Esophagus muscularis mucosa (tissue), 4 donors: ENCODE data around the gene GNMT. TPM values are rescaled to one million over a fixed set of nuclear protein-coding genes. Genes with fewer than 3 reads are reported as not detected.

ENCODE experiments used
- DNase-seq: peaks from one replicate; pipeline ENCODE4 v3.0.0-alpha.2; 2017; ENCODE audit errors: extremely low spot score
- H3K27ac ChIP-seq, 4 donors: fragments of 200-600 bp; sonication (generic); replicated peaks in 1 of 4; 1 replicate in 3 of 4; 2 replicates in 1 of 4; pipeline ENCODE4 v1.5.1; 2016 to 2019; ENCODE audit warnings: mild to moderate bottlenecking in 1 of 4
- H3K27me3 ChIP-seq, 4 donors: fragments of 200-600 bp; sonication (generic); one replicate each; pipeline versions ENCODE4 v1.5.1 to v1.6.0; 2016 to 2019
- H3K36me3 ChIP-seq, 4 donors: fragments of 200-600 bp; sonication (generic); one replicate each; pipeline ENCODE4 v1.5.1; 2016 to 2019
- H3K4me1 ChIP-seq, 4 donors: fragments of 200-600 bp; sonication (generic); one replicate each; pipeline ENCODE4 v1.5.1; 2016 to 2019
- H3K4me3 ChIP-seq, 4 donors: fragments of 200-600 bp; sonication (generic); 1 replicate in 2 of 4; 2 replicates in 2 of 4; pipeline ENCODE4 v1.5.1; 2016 to 2019; ENCODE audit warnings: mild to moderate bottlenecking in 4 of 4, moderate library complexity in 1 of 4
- H3K9me3 ChIP-seq, 4 donors: fragments of 200-600 bp; sonication (generic); 1 replicate in 3 of 4; 2 replicates in 1 of 4; pipeline ENCODE4 v1.5.1; 2016 to 2019
- EP300 ChIP-seq: sonication (generic); formaldehyde crosslinking; IDR thresholded peaks from one replicate; pipeline ENCODE4 v1.6.1; 2017; ENCODE audit warnings: antibody characterized with exemption
- POLR2A ChIP-seq: fragments of 450-650 bp; IDR thresholded peaks from one replicate; pipeline ENCODE4 v1.6.1; 2017; ENCODE audit warnings: antibody characterized with exemption, moderate library complexity, mild to moderate bottlenecking, low read depth
- POLR2AphosphoS5 ChIP-seq, 2 donors: sonication (generic); formaldehyde crosslinking; IDR thresholded peaks; one replicate each; pipeline ENCODE4 v1.6.1; 2017; ENCODE audit warnings: antibody characterized with exemption in 2 of 2
- WGBS: methylation state at CpG from one replicate; pipeline ENCODE4 v1.1.5; 2018; 5-methylcytosine and 5-hydroxymethylcytosine counted together
- intact Hi-C: fragments of 100-400 bp; cut with DNase I; formaldehyde crosslinking; loops from one replicate; pipeline ENCODE4 v1.15.1; 2023
- total RNA-seq, 4 donors: library from RNA; depleted of rRNA; stranded (reverse); fragments of >200 nt; gene quantifications; one replicate each; pipeline versions ENCODE4 v1.1.0 to v1.2.1, GENCODE V29; 2016
- TF ChIP-seq, protein P1 (sequence below), 3 experiments: fragments of 200-600 bp in 2 of 3; fragments of 450-650 bp in 1 of 3; sonication (generic) in 2 of 3; IDR thresholded peaks; one replicate each; pipeline ENCODE4 v1.5.1; 2017 to 2019; ENCODE audit warnings: antibody characterized with exemption in 3 of 3, mild to moderate bottlenecking in 2 of 3, moderate library complexity in 1 of 3

Gene GNMT
- total RNA-seq, 4 donors from 2014 or later: 2.3 to 4.5 (median 3.6) TPM; not detected in 1

- TF ChIP-seq, protein P1, sequence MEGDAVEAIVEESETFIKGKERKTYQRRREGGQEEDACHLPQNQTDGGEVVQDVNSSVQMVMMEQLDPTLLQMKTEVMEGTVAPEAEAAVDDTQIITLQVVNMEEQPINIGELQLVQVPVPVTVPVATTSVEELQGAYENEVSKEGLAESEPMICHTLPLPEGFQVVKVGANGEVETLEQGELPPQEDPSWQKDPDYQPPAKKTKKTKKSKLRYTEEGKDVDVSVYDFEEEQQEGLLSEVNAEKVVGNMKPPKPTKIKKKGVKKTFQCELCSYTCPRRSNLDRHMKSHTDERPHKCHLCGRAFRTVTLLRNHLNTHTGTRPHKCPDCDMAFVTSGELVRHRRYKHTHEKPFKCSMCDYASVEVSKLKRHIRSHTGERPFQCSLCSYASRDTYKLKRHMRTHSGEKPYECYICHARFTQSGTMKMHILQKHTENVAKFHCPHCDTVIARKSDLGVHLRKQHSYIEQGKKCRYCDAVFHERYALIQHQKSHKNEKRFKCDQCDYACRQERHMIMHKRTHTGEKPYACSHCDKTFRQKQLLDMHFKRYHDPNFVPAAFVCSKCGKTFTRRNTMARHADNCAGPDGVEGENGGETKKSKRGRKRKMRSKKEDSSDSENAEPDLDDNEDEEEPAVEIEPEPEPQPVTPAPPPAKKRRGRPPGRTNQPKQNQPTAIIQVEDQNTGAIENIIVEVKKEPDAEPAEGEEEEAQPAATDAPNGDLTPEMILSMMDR (IDR thresholded peaks at IDR 0.05): no peak
- TF ChIP-seq EP300 (no peak), POLR2A (no peak), POLR2AphosphoS5 (IDR thresholded peaks at IDR 0.05) (no peak)
- Histone ChIP-seq H3K4me3 (no peak overlapping the region), H3K36me3 (peaks cover 18 to 57% (median 44%) of the 10 kb centered on the region in 4 donors), H3K27ac (no peak overlapping the region), H3K27me3 (no peaks in the 10 kb centered on the region), H3K4me1 (peaks cover 0 to 9% (median 1%) of the 10 kb centered on the region in 4 donors), H3K9me3 (no peaks in the 10 kb centered on the region)
- intact Hi-C loops: no loop called here
- WGBS: 90% methylated on average over 4 of the region's 4 CpGs
- no peak for DNase-seq
Observed at GRCh38 chr6:42969934-42970333, 9.4 kb downstream of the GNMT start.

DNA sequence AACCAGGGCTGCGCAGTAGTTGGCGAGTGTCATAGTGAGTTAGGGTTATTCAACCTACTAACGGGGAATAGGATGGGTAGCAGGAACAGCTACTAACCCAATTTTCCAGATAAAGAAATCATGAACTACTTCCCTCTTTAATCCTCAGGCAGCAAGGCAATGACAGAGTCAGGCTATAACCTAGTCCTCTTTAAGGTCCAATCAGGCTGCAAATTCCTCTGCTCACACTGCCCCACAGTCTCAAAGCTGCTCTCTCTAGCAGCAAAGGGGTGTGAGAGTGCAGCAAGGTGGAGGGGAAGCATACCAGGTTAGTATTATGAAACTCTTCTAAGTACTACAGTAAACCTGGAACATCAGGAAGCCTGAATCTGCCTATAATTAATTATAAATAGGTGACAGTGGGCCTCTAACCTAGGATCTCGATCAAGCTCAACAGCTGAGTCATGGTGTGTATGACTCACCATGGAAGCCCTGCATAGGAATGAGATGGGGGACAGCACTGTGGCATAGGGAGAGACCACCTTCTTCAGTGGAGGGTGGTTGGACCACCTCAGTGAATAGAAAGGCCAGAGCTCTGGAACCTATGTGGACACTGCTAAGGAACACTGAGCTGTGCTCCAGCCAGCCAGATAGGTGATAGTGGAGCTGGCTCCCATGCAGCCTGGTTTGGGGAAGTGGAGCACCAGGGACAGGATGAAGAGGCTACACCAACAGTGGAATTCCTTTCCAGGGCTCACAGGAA is 10.5 kb downstream of the GNMT start:
- intact Hi-C loops: no loop called here
- no peak overlapping the region for H3K4me3 ChIP-seq
- peaks cover 0 to 11% (median 5%) of the 10 kb centered on the region in 4 donors for H3K4me1 ChIP-seq
- no peak overlapping the region for H3K27ac ChIP-seq
- DNase-seq: no peak
- peaks cover 10 to 46% (median 33%) of the 10 kb centered on the region in 4 donors for H3K36me3 ChIP-seq
- TF ChIP-seq, protein P1 (IDR thresholded peaks at IDR 0.05): no peak
- TF ChIP-seq POLR2AphosphoS5 (IDR thresholded peaks at IDR 0.05): no peak
- no peak for TF ChIP-seq EP300
- no peak for TF ChIP-seq POLR2A
- no peaks in the 10 kb centered on the region for H3K9me3 ChIP-seq
- WGBS: 82% methylated on average over 4 of the region's 4 CpGs
- no peaks in the 10 kb centered on the region for H3K27me3 ChIP-seq

DNA sequence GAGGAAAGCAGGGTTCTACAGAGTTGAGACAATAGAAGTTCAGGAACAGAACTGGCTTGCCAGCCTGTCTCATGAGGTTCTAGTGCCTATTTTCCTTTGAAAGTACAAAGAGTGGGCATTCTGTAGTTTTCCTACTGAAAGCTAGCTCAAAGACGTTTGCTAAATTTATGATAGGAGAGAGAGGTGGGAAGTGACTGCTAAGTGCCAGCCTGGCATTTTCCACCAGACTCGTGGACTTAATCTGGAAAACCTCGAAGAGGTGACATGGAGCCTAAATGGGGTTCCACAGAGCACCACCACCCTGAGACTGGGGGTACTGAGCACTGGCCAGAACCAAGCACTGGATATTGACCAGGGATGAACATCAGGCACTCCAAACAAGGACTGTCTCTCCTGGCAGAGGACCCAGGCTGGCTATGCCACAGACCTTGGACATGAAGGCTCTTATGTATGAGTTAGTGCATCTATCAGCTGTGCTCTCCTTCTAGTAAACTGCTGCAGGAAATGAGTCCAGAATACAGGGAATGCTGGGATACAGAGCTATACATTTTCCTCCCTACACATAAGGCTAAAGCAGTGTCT is 11.3 kb downstream of the GNMT start:
- intact Hi-C loops: no loop called here
- 90% methylated on average over 2 of the region's 3 CpGs for WGBS
- Histone ChIP-seq H3K27me3 (no peaks in the 10 kb centered on the region), H3K4me1 (peaks cover under 1 to 19% (median 13%) of the 10 kb centered on the region in 4 donors), H3K27ac (no peak overlapping the region), H3K9me3 (no peaks in the 10 kb centered on the region), H3K4me3 (no peak overlapping the region), H3K36me3 (peaks cover 3 to 38% (median 25%) of the 10 kb centered on the region in 4 donors)
- TF ChIP-seq EP300 (no peak), POLR2A (no peak), POLR2AphosphoS5 (IDR thresholded peaks at IDR 0.05) (no peak)
- TF ChIP-seq, protein P1 (IDR thresholded peaks at IDR 0.05): no peak
- DNase-seq: no peak

- DNase-seq: no peak
- Histone ChIP-seq H3K4me1 (peaks cover 12 to 37% (median 28%) of the 10 kb centered on the region in 4 donors), H3K27ac (no peak overlapping the region), H3K27me3 (no peaks in the 10 kb centered on the region), H3K36me3 (peaks cover 3 to 17% (median 11%) of the 10 kb centered on the region in 4 donors), H3K4me3 (no peak overlapping the region), H3K9me3 (no peaks in the 10 kb centered on the region)
- 69% methylated on average over 3 of the region's 3 CpGs for WGBS
- intact Hi-C loops: no loop called here
- TF ChIP-seq, protein P1 (IDR thresholded peaks at IDR 0.05): no peak
- TF ChIP-seq EP300: no peak
- no peak for TF ChIP-seq POLR2AphosphoS5 (IDR thresholded peaks at IDR 0.05)
- TF ChIP-seq POLR2A: no peak
Observed at GRCh38 chr6:42973926-42974325, 13.4 kb downstream of the GNMT start.
